Skin epidermis (tissue), 12 donors: ENCODE measurements around the gene CFAP206.
A peak's percentile ranks its signal among the peaks of the same experiment; 100 is the strongest.
"Not testable (repeated sequence)": the region's sequence is repeated elsewhere in the genome, so short reads cannot be mapped to it uniquely, and the experiment has no call there.

Source experiments
- H3K27ac ChIP-seq, 21 experiments: fragments of 200-600 bp; sonication (generic) in 11 of 21; one replicate each; pipeline ENCODE4 v1.5.0; 2020; ENCODE audit warnings: mild to moderate bottlenecking in 3 of 21, inconsistent platforms in 2 of 21, moderate library complexity in 2 of 21
- H3K4me3 ChIP-seq, 7 experiments: fragments of 200-600 bp; sonication (generic) in 2 of 7; one replicate each; pipeline ENCODE4 v1.5.0; 2020; ENCODE audit warnings: inconsistent platforms in 2 of 7, mild to moderate bottlenecking in 2 of 7, moderate library complexity in 1 of 7

The CFAP206 gene

GRCh38 chr6:87419266-87419665, 11.5 kb downstream of the CFAP206 start:
- no peak overlapping the region for H3K27ac ChIP-seq
- H3K4me3 ChIP-seq = no peak overlapping the region

DNA sequence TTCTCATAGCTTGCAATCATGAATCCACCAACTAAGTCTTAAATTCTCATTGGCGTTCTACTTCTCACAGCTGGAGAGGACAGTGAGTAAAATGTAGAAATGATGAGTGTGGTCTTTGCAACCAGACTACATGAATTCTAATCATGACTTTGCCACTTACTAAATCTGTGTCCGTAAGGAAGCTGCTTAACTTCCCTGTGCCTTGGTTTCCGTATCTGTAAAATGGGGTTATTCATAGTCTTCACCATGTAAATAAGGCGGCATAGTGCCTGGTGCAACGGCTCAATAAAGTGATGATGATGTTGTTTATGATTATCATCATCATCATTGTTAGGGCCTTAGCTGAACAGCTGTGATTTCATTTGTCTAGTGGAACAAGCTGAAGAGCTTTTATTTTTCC, 12.6 kb downstream of the CFAP206 start:
- Histone ChIP-seq H3K4me3 (no peak overlapping the region), H3K27ac (no peak overlapping the region)

- Histone ChIP-seq H3K27ac (no peak overlapping the region), H3K4me3 (no peak overlapping the region)
Observed at GRCh38 chr6:87421576-87421975, 13.8 kb downstream of the CFAP206 start.

GRCh38 chr6:87426789-87427188, 19.0 kb downstream of the CFAP206 start:
- H3K4me3 ChIP-seq = no peak overlapping the region
- H3K27ac ChIP-seq = no peak overlapping the region

- H3K4me3 ChIP-seq = no peak overlapping the region
- no peak overlapping the region for H3K27ac ChIP-seq
Observed at GRCh38 chr6:87430499-87430898, 22.7 kb downstream of the CFAP206 start.

DNA sequence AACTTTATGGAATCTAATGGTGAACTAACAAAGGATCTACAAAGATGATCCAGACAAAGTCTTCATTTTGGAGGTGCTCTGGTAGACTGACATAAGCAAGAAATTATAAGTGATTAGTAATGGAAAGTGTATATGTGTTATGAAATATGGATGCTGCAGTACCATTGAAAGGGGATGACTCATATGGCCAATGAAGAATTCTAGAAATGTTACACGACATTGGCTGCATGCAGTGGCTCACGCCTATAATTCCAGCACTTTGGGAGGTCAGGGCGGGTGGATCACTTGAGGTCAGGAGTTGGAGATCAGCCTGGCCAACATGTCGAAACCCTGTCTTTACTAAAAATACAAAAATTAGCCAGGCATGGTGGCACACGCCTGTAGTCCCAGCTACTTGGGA, 23.5 kb downstream of the CFAP206 start:
- Histone ChIP-seq H3K27ac (no peak overlapping the region), H3K4me3 (no peak overlapping the region)

- Histone ChIP-seq H3K4me3 (no peak overlapping the region), H3K27ac (no peak overlapping the region)
Observed at GRCh38 chr6:87436435-87436834, 28.7 kb downstream of the CFAP206 start.

GRCh38 chr6:87441711-87442110, 33.9 kb downstream of the CFAP206 start:
- Histone ChIP-seq H3K27ac (no peak overlapping the region), H3K4me3 (no peak overlapping the region)

- Histone ChIP-seq H3K4me3 (no peak overlapping the region), H3K27ac (no peak overlapping the region)
Observed at GRCh38 chr6:87444362-87444761, 36.6 kb downstream of the CFAP206 start.

GRCh38 chr6:87465051-87465450, 57.3 kb downstream of the CFAP206 start:
- Histone ChIP-seq H3K4me3 (no peak overlapping the region), H3K27ac (no peak overlapping the region)

DNA sequence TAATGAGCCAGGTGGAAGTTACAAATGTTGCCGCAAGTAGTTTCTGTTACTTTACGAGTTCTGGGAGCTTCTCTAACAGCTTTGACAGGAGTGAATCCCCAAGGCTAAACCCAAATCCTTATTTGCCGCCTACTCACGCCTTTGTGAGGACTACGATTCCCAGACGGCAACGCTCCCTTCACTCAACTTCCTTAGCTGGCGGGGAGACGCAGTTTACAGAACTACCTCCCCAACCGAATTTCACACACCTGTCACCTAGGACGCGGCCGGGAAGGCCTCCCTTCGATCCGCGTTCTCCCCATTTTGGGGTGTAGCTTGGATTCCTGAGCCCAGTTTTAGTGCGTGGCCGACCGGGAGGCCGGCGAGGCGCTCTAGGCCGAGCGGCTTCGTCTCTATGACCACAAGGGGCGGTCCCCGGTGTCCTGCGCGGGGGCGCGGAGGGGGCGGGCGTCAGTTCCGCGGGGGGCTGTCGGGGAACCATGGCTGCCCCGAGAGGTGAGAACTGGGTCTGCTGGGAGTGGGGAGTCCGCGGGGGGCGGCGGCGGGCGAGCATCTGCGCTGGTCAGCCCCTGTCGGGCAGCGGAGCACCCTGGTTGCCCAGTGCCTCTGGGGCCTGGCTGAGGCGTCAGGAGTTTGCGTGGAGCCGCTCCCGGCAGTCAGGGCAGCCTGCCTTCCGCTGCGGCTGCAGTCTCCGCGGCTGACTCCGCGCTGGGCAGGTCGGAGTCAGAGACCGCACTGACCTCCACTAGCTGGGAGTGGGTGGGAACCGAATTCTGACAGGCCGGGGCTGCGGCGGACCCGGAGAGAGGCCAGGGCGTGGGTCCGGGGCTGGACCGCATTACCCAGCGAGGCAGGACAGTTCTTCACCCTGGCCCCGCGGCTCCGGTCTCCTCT, 65.0 kb downstream of the CFAP206 start, which contains the start of gene SLC35A1:
Gene SLC35A1, plus strand, starts transcription at position 450 of the 894 bp plus-strand sequence. Its CDS starts 30 bp downstream, at position 480.
- peak within 1 kb of the TSS; percentile 65 to 98 (median 93) for H3K4me3 ChIP-seq

DNA sequence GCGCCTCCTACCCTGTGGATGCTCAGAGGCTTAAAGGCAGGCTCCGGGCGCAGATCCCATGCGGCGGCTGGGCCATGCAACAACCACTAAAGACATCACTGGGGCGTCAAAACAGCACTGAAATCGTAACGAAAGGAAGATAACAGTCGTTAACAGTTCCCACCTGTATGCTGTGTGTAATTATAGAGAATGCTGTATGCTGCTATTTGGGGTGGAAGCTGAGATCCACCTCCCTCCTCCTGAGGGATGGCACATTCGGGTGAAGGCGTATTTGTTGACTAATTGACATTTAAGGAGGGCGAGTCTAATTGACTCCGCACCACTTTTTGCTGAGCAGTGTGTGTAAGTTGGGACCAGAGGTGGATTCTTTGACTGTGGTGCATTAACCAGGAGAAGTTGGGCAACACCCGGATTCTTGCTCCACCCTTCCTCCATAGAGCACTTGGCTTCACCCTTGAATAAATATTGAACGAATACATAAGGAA, 65.7 kb downstream of the CFAP206 start:
- peak overlapping the region in 20 of 21 experiments; percentile 85 to 99 (median 95) for H3K27ac ChIP-seq
- H3K4me3 ChIP-seq = peak overlapping the region; percentile 65 to 98 (median 93)

More for the DNA sequence above, 65.0 kb downstream of the CFAP206 start, which contains the start of gene SLC35A1:
- peak within 1 kb of the TSS; percentile 85 to 99 (median 95) for H3K27ac ChIP-seq

DNA sequence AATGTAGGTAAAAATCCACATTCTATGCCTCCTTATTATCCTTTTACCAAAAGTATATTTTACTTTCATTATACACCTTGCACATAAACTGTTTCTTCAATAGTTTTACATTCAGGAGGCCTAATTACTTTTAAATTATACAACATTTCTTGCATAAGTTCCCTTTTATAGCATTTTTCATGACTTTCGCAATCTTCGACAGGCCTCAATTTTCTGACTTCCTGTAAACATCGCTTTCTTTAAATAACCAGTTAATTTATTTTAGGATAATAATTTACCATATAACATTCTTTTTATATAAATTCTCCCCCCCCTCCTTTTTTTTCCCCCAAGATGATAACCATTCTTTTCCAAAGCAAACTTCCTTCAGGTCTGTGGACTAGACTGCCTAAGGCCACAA, 74.2 kb downstream of the CFAP206 start:
- Histone ChIP-seq H3K4me3 (no peak overlapping the region), H3K27ac (no peak overlapping the region)

GRCh38 chr6:87482366-87482765, 74.6 kb downstream of the CFAP206 start:
- H3K4me3 ChIP-seq = no peak overlapping the region
- H3K27ac ChIP-seq = no peak overlapping the region

- H3K4me3 ChIP-seq = no peak overlapping the region
- no peak overlapping the region for H3K27ac ChIP-seq
Observed at GRCh38 chr6:87483929-87484328, 76.2 kb downstream of the CFAP206 start.

- H3K27ac ChIP-seq = no peak overlapping the region
Observed at GRCh38 chr6:87484491-87484890, 76.7 kb downstream of the CFAP206 start.

DNA sequence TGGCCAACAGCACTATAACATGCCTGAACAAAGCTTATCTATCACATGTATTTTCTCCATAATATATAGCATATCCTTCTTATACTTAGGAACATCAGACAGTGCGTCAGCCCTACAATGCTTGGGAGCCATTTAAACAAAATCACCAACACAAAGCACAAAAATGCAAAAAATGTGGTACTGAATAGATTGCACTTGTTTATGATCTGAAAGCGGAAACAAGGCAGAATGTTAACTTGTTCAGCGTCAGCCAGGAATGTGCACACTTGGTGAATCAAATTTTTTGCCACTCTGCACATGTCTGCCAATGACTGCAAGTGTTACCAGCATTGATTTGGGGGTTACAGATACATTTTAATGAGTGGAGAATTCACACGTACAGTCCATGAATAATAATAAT, 79.8 kb downstream of the CFAP206 start:
- Histone ChIP-seq H3K4me3 (no peak overlapping the region), H3K27ac (no peak overlapping the region)

More at GRCh38 chr6:87484491-87484890, 76.7 kb downstream of the CFAP206 start:
- H3K4me3 ChIP-seq = no peak overlapping the region

DNA sequence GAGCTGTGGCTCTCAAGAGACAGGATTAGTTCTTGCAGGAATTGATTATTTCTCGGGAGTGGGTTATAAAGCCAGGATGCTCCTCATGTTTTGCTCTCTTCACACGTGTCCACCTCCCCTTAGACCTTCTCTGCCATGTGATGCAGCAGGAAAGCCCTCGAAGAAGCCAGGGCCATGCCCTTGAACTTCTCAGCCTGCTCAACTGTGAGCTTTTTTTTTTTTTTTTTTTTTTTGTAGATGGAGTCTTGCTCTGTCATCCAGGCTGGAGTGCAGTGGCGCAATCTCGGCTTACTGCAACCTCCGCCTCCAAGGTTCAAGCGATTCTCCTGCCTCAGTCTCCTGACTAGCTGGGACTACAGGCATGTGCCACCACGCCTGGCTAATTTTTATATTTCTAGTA, 81.6 kb downstream of the CFAP206 start:
- not testable (repeated sequence) for H3K27ac ChIP-seq, H3K4me3 ChIP-seq

DNA sequence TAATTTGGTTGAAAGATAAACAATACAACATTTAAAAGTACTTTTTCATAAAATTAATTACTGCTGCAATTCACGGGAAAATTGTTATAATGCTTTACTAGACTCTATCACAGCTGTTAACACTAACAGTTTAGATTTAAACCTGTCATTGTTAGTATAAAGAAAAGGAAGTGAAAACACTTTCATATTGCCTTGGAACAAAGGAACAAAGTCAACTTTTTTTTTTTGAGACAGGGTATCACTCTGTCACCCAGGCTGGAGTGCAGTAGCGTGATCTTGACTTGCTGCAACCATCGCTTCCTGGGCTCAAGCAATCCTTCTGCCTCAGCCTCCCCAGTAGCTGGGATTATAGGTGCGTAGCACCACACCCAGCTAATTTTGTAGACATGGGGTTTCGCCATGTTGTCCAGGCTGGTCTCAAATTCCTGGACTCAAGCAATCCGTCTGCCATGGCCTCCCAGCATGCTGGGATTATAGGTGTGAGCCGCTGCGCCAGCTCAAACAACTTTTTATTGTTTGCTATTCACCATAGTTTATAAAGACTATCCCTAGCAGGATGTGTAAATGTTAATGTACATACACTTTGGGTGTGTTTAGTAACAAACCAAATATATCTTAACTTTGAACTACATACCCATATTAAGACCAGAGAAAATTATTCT, 87.1 kb downstream of the CFAP206 start:
- no peak overlapping the region for H3K4me3 ChIP-seq
- no peak overlapping the region for H3K27ac ChIP-seq

- H3K27ac ChIP-seq = no peak overlapping the region
- H3K4me3 ChIP-seq = no peak overlapping the region
Observed at GRCh38 chr6:87498048-87498447, 90.3 kb downstream of the CFAP206 start.
